H1 (cell line): ENCODE results near the gene PPA2. TPM values are rescaled to one million over a fixed set of nuclear protein-coding genes. Genes with fewer than 3 reads are reported as not detected.

Source experiments
- HDAC6 ChIP-seq: IDR thresholded peaks from one replicate; pipeline ENCODE4 v1.7.1; 2012; ENCODE audit warnings: low read depth, mild to moderate bottlenecking, inconsistent platforms, low read length, moderate library complexity
- NANOG ChIP-seq: IDR thresholded peaks from 2 replicates; pipeline ENCODE4 v1.6.1; 2011; ENCODE audit warnings: low read length, low read depth, mild to moderate bottlenecking, inconsistent platforms; ENCODE audit not compliant: insufficient read depth, poor library complexity, severe bottlenecking
- RFX5 ChIP-seq: IDR thresholded peaks from 2 replicates; pipeline ENCODE4 v1.6.1; 2011; ENCODE audit warnings: low read depth, low read length, improper control_type of control experiment, borderline replicate concordance
- YY1 ChIP-seq: IDR thresholded peaks from 2 replicates; pipeline ENCODE4 v1.6.1; 2011; ENCODE audit warnings: low read depth, mild to moderate bottlenecking, low read length
- polyA plus RNA-seq, 7 experiments: library from polyadenylated mRNA; depleted of rRNA in 3 of 7; stranded (reverse) in 5 of 7; unstranded in 2 of 7; fragments of >200 nt in 5 of 7; fragments of 200-250 nt in 2 of 7; gene quantifications; 1 replicate in 5 of 7; 2 replicates in 1 of 7; 4 replicates in 1 of 7; pipeline versions ENCODE4 v1.2.1 to v1.2.3, GENCODE V29; 2011 to 2013; ENCODE audit warnings: missing spikeins in 2 of 7, mixed read lengths in 2 of 7
- total RNA-seq: library from RNA; stranded (reverse); fragmentation: NEBNext Ultra II Directional; extraction: Animal tissue kit (Norgen Biotek cat#: 25700); gene quantifications from 2 replicates; pipeline ENCODE4 v1.2.1, GENCODE V29; 2021
- TF ChIP-seq, protein P1 (sequence below): fragments of 300-600 bp; sonication (generic); IDR thresholded peaks from 2 replicates; pipeline ENCODE4 v1.7.1; 2012; ENCODE audit warnings: low read length, moderate library complexity, mild to moderate bottlenecking, inconsistent platforms; ENCODE audit not compliant: insufficient replicate concordance

Gene PPA2
- total and polyA plus RNA-seq, 2 of the 8 experiments (the other 6 are each of a cell fraction or from before 2014, with no cell fraction given): 24.9 to 62.7 TPM

DNA sequence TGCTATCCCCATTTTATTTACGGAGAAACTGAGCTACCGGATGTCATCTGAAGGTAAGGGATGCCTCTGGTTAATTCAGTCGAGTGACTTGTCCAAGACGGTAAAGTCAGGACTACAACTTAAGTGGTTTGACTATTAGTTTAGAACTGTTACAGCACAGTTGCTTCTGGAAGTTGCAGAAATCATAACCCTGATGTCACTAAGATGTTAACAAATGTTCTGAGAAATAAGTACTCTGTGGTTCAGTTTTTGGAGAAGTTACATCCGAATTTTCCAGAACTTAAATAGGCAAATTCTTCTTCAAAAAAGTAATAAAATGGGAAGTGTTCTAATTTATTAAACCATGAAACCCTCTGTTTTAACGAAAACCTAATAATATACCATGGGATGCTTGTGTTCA is 3.1 kb downstream of the PPA2 start (continued):
- TF ChIP-seq RFX5: no peak
- TF ChIP-seq, protein P1, sequence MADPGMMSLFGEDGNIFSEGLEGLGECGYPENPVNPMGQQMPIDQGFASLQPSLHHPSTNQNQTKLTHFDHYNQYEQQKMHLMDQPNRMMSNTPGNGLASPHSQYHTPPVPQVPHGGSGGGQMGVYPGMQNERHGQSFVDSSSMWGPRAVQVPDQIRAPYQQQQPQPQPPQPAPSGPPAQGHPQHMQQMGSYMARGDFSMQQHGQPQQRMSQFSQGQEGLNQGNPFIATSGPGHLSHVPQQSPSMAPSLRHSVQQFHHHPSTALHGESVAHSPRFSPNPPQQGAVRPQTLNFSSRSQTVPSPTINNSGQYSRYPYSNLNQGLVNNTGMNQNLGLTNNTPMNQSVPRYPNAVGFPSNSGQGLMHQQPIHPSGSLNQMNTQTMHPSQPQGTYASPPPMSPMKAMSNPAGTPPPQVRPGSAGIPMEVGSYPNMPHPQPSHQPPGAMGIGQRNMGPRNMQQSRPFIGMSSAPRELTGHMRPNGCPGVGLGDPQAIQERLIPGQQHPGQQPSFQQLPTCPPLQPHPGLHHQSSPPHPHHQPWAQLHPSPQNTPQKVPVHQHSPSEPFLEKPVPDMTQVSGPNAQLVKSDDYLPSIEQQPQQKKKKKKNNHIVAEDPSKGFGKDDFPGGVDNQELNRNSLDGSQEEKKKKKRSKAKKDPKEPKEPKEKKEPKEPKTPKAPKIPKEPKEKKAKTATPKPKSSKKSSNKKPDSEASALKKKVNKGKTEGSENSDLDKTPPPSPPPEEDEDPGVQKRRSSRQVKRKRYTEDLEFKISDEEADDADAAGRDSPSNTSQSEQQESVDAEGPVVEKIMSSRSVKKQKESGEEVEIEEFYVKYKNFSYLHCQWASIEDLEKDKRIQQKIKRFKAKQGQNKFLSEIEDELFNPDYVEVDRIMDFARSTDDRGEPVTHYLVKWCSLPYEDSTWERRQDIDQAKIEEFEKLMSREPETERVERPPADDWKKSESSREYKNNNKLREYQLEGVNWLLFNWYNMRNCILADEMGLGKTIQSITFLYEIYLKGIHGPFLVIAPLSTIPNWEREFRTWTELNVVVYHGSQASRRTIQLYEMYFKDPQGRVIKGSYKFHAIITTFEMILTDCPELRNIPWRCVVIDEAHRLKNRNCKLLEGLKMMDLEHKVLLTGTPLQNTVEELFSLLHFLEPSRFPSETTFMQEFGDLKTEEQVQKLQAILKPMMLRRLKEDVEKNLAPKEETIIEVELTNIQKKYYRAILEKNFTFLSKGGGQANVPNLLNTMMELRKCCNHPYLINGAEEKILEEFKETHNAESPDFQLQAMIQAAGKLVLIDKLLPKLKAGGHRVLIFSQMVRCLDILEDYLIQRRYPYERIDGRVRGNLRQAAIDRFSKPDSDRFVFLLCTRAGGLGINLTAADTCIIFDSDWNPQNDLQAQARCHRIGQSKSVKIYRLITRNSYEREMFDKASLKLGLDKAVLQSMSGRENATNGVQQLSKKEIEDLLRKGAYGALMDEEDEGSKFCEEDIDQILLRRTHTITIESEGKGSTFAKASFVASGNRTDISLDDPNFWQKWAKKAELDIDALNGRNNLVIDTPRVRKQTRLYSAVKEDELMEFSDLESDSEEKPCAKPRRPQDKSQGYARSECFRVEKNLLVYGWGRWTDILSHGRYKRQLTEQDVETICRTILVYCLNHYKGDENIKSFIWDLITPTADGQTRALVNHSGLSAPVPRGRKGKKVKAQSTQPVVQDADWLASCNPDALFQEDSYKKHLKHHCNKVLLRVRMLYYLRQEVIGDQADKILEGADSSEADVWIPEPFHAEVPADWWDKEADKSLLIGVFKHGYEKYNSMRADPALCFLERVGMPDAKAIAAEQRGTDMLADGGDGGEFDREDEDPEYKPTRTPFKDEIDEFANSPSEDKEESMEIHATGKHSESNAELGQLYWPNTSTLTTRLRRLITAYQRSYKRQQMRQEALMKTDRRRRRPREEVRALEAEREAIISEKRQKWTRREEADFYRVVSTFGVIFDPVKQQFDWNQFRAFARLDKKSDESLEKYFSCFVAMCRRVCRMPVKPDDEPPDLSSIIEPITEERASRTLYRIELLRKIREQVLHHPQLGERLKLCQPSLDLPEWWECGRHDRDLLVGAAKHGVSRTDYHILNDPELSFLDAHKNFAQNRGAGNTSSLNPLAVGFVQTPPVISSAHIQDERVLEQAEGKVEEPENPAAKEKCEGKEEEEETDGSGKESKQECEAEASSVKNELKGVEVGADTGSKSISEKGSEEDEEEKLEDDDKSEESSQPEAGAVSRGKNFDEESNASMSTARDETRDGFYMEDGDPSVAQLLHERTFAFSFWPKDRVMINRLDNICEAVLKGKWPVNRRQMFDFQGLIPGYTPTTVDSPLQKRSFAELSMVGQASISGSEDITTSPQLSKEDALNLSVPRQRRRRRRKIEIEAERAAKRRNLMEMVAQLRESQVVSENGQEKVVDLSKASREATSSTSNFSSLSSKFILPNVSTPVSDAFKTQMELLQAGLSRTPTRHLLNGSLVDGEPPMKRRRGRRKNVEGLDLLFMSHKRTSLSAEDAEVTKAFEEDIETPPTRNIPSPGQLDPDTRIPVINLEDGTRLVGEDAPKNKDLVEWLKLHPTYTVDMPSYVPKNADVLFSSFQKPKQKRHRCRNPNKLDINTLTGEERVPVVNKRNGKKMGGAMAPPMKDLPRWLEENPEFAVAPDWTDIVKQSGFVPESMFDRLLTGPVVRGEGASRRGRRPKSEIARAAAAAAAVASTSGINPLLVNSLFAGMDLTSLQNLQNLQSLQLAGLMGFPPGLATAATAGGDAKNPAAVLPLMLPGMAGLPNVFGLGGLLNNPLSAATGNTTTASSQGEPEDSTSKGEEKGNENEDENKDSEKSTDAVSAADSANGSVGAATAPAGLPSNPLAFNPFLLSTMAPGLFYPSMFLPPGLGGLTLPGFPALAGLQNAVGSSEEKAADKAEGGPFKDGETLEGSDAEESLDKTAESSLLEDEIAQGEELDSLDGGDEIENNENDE: no peak
- TF ChIP-seq YY1: no peak
- TF ChIP-seq HDAC6: no peak
- TF ChIP-seq NANOG: no peak
